Ascending aorta (tissue), 2 donors: Measurements from ENCODE around the gene USF2. TPM values are rescaled to one million over a fixed set of nuclear protein-coding genes. Genes with fewer than 3 reads are reported as not detected.

ENCODE experiments used
- DNase-seq, 2 donors: peaks; one replicate each; pipeline ENCODE4 v3.0.0-alpha.2; 2019; ENCODE audit warnings: low spot score in 2 of 2
- H3K27ac ChIP-seq, 2 donors: fragments of 200-600 bp; sonication (generic); one replicate each; pipeline ENCODE4 v1.5.1; 2016 to 2017; ENCODE audit warnings: mild to moderate bottlenecking in 1 of 2
- H3K27me3 ChIP-seq: fragments of 200-600 bp; sonication (generic); one replicate; pipeline ENCODE4 v1.5.1; 2017
- H3K36me3 ChIP-seq, 2 donors: fragments of 200-600 bp; sonication (generic); one replicate each; pipeline ENCODE4 v1.5.1; 2016
- H3K4me1 ChIP-seq, 2 donors: fragments of 200-600 bp; sonication (generic); one replicate each; pipeline ENCODE4 v1.5.1; 2016 to 2017; ENCODE audit warnings: mild to moderate bottlenecking in 1 of 2
- H3K4me3 ChIP-seq, 2 donors: fragments of 200-600 bp; sonication (generic); one replicate each; pipeline ENCODE4 v1.5.1; 2016 to 2017; ENCODE audit warnings: mild to moderate bottlenecking in 1 of 2
- H3K9me3 ChIP-seq, 2 donors: fragments of 200-600 bp; sonication (generic); one replicate each; pipeline ENCODE4 v1.5.1; 2016
- intact Hi-C: fragments of 100-400 bp; cut with DNase I; formaldehyde crosslinking; loops from one replicate; pipeline ENCODE4 v1.15.1; 2023
- total RNA-seq: library from RNA; depleted of rRNA; stranded (reverse); fragments of >200 nt; gene quantifications from one replicate; pipeline ENCODE4 v1.1.0, GENCODE V29; 2016
- TF ChIP-seq, protein P1 (sequence below), 3 experiments: fragments of 200-600 bp in 2 of 3; fragments of 450-650 bp in 1 of 3; sonication (generic) in 2 of 3; IDR thresholded peaks; one replicate each; pipeline ENCODE4 v1.5.1; 2016 to 2019; ENCODE audit warnings: antibody characterized with exemption in 3 of 3, mild to moderate bottlenecking in 1 of 3, moderate library complexity in 1 of 3

The USF2 gene
- total RNA-seq, 1 donor from 2014 or later = 116 TPM

DNA sequence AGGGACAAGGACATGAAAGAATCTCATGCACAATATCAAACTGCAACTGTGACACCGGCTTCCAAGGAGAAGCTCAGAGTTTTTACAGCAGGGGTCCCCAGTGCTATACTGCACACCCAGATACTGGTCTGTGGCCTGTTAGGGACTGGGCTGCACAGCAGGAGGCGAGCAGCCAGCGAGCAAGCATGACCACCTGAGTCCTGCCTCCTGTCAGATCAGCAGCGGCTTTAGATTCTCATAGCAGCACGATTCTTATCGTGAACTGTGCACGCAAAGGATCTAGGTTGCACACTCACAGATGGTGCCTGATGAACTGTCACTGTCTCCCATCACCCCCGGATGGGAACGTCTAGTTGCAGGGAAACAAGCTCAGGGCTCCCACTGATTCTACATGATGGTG lies 47.1 kb downstream of the USF2 start:
- no peaks in the 10 kb centered on the region for H3K27me3 ChIP-seq
- H3K9me3 ChIP-seq = no peaks in the 10 kb centered on the region
- H3K4me3 ChIP-seq = no peak overlapping the region
- DNase-seq = no peak
- no peak overlapping the region for H3K27ac ChIP-seq
- intact Hi-C loops = no loop called here
- no peaks in the 10 kb centered on the region for H3K4me1 ChIP-seq
- TF ChIP-seq, protein P1, sequence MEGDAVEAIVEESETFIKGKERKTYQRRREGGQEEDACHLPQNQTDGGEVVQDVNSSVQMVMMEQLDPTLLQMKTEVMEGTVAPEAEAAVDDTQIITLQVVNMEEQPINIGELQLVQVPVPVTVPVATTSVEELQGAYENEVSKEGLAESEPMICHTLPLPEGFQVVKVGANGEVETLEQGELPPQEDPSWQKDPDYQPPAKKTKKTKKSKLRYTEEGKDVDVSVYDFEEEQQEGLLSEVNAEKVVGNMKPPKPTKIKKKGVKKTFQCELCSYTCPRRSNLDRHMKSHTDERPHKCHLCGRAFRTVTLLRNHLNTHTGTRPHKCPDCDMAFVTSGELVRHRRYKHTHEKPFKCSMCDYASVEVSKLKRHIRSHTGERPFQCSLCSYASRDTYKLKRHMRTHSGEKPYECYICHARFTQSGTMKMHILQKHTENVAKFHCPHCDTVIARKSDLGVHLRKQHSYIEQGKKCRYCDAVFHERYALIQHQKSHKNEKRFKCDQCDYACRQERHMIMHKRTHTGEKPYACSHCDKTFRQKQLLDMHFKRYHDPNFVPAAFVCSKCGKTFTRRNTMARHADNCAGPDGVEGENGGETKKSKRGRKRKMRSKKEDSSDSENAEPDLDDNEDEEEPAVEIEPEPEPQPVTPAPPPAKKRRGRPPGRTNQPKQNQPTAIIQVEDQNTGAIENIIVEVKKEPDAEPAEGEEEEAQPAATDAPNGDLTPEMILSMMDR (IDR thresholded peaks at IDR 0.05) = no peak
- no peaks in the 10 kb centered on the region for H3K36me3 ChIP-seq

DNA sequence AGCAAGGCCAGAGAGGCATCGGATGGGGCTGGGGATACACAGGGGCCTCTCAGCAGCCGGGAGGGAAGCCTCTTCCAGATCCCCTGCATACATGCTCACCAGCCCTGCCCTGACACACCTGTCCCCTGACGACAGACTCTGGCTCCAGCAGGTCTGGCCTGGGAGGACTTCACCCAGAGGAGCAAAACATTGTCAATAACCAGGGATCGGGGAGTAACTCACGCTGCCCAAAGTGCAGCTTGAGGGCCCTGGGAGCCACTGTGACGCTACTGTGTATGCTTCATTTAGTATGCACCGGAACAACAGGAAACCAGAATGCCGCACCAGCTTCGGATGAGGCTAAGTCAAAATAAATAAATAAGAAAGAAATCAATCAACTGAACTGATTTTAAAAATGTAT lies 47.8 kb downstream of the USF2 start:
- no peak for DNase-seq
- H3K27ac ChIP-seq = no peak overlapping the region
- TF ChIP-seq, protein P1 (IDR thresholded peaks at IDR 0.05) = no peak
- intact Hi-C loops = no loop called here
- H3K9me3 ChIP-seq = no peaks in the 10 kb centered on the region
- no peak overlapping the region for H3K4me3 ChIP-seq
- H3K36me3 ChIP-seq = no peaks in the 10 kb centered on the region
- no peaks in the 10 kb centered on the region for H3K27me3 ChIP-seq
- H3K4me1 ChIP-seq = no peaks in the 10 kb centered on the region

DNA sequence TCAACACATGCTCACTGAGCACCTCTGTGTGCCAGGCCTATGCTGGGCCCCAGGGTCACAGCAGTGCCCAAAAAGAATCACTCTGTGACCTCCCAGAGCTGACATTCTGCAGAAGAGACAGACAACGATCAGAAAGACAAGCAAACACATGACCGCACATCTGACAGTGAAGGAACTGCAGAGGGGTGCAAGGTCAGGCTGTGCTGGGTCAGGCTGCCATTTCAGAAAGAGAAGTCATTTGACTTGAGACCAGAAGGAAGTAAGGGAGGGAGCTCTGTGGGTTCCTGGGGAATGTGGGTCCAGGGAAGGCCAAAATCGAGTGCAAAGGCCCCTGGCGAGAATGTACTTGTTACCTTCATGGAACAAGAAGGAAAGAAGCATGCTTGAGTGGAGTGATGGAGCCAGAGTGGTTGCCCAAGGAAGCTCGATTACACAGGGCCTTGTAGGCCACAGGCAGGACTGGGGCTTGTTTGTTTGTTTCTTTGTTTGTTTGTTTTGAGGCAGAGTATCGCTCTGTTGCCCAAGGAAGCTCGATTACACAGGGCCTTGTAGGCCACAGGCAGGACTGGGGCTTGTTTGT lies 48.8 kb downstream of the USF2 start:
- TF ChIP-seq, protein P1 (IDR thresholded peaks at IDR 0.05) = no peak
- no peaks in the 10 kb centered on the region for H3K4me1 ChIP-seq
- H3K9me3 ChIP-seq = no peaks in the 10 kb centered on the region
- no peaks in the 10 kb centered on the region for H3K36me3 ChIP-seq
- no peak overlapping the region for H3K4me3 ChIP-seq
- no peaks in the 10 kb centered on the region for H3K27me3 ChIP-seq
- no peak for DNase-seq
- H3K27ac ChIP-seq = no peak overlapping the region
- intact Hi-C loops = no loop called here

DNA sequence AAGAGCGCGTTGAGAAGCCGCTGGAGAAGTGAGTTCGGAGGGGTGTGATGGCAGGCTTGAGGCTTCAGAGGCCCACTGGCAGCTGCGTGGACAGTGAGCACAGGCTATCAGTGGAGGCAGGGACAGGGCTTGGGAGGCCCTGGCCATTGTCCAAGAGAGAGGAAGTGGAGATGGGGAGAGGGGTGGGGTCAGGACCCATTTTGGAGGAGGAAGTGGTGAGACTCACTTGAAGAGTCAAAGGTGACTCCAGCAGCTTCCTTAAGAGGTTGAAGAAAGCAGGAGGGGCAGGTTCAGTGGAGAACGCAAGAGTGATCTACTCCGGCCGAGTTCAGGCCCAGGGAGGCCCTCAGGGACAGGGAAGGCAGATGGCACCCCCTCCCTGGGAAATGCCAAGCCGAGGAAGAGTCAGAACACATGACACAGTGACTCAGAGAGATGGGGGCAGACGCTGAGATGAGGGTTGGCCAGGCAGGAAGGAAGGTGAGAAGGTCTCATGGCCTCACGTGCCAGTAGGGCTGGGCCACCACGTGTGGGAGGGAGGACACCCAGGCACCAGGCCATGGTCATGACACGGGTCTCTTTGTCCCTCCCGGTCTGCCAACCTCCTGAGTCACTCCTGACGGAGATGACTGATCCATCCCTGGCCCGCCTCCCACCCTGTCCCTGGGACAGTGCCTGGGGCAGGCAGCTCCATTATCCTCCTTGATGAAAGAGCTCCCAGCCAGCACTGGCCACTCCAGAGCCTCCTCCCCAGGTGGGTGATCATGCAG lies 50.1 kb downstream of the USF2 start:
- TF ChIP-seq, protein P1 (IDR thresholded peaks at IDR 0.05) = no peak
- H3K36me3 ChIP-seq = no peaks in the 10 kb centered on the region
- no peaks in the 10 kb centered on the region for H3K9me3 ChIP-seq

DNA sequence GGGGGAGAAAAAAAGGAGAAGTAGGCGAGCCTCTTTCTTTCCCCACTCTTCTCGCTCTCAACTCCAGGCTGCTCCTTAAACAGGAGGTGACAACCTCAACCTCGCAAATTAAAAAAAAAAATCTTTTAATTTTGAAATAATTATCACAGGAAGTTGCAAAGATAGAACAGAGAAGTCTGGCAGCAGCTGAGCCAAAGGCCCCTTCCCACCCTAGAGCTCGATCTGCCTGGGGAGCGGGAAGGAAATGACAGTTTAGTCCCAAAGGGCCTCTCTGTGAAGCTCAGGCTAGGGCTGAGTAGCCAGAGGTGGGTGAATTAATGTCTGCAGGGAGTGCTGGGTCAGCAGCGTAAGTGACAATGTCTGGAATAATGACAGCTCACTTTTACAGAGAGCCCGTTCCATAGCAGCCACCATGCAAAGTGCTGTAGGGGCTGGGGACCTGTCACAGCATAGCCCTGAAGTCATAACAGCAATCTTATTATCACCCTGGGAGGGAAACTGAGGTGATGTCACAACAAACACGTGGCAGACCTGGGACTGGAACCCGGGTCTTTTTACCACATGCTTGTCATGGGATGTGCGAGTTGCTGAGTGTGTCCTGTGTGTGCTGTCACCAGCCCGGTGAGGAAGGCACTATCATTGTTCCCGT lies 51.4 kb downstream of the USF2 start:
- DNase-seq = no peak
- Histone ChIP-seq H3K4me3 (no peak overlapping the region), H3K36me3 (no peaks in the 10 kb centered on the region), H3K27ac (no peak overlapping the region), H3K4me1 (no peaks in the 10 kb centered on the region), H3K9me3 (no peaks in the 10 kb centered on the region), H3K27me3 (no peaks in the 10 kb centered on the region)
- intact Hi-C loops = no loop called here
- TF ChIP-seq, protein P1 (IDR thresholded peaks at IDR 0.05) = no peak

More for the DNA sequence above, 50.1 kb downstream of the USF2 start:
- Histone ChIP-seq H3K4me3 (no peak overlapping the region), H3K27me3 (no peaks in the 10 kb centered on the region), H3K4me1 (no peaks in the 10 kb centered on the region), H3K27ac (no peak overlapping the region)
- DNase-seq = peak; percentile 53 to 67
- intact Hi-C loops = no loop called here
